HG02884 (cell line): ENCODE results near the gene PRSS57.

Experiments used
- ATAC-seq: cut with Tn5 transposase; IDR thresholded peaks from one replicate; pipeline ENCODE4 v1.9.1; 2021; ENCODE audit warnings: mild to moderate bottlenecking, moderate library complexity; ENCODE audit not compliant: unreplicated experiment

PRSS57 gene

DNA sequence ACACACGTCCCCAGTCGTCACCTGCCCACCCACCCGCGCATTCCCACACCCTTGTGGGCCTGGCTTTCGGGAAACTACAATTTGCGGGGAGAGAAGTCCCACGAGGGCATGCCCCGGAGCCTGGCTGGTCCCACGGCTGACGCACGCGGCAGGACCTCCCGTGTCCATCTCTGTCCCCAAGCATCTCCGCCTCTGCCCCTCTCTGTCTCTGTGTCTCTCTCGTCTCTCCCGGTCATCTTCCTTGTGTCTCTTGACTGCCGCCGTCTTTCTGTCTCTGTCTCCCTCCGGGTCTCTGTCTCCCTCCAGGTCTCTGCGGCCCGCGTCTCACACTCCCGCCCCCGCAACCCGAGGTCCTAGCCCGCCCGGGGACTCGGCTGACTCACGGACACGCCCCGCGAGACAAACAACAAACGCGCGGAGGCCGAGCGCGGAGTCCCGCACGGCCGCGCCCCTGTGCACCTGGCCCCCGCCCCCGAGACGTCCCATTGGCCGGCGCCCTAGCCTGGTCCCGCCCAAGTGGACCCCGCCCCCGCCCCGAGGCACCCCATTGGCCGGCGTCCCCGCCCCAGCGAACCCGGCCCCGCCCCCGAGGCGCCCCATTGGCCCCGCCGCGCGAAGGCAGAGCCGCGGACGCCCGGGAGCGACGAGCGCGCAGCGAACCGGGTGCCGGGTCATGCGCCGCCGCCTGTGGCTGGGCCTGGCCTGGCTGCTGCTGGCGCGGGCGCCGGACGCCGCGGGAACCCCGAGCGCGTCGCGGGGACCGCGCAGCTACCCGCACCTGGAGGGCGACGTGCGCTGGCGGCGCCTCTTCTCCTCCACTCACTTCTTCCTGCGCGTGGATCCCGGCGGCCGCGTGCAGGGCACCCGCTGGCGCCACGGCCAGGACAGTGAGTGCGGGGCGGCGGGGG, 55.7 kb downstream of the PRSS57 start, which contains the start of gene FGF22:
TSS of gene FGF22 (plus strand) at position 627 of the 908 bp plus-strand sequence. CDS start at position 674, 47 bp downstream.
- ATAC-seq, result no peak

DNA sequence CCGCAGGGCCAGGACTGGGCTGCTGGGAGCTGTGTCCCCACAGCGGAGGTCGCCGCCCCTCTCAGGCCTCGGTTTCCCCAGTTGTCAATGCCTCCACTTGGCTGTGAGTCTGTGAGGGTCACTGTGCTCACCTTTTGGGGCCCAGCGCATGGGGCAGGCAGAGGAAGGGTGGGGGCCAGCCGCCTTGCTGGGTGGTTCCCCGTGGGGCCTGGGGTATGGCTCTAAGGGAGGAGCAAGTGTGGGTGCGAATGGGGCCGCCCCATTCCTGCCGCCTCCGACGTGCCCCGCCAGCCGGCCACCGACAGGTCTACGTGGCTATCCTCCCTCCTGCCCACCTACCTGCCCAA, 56.4 kb downstream of the PRSS57 start:
- ATAC-seq, result no peak
